Central memory CD4-positive, alpha-beta T cell (primary cell): ENCODE measurements around the gene TMEM178B.
"Not testable (repeated sequence)": the region's sequence is repeated elsewhere in the genome, so short reads cannot be mapped to it uniquely, and the experiment has no call there.

Experiments
- DNase-seq: peaks from one replicate; pipeline ENCODE4 v3.0.0; 2022

TMEM178B gene

DNA sequence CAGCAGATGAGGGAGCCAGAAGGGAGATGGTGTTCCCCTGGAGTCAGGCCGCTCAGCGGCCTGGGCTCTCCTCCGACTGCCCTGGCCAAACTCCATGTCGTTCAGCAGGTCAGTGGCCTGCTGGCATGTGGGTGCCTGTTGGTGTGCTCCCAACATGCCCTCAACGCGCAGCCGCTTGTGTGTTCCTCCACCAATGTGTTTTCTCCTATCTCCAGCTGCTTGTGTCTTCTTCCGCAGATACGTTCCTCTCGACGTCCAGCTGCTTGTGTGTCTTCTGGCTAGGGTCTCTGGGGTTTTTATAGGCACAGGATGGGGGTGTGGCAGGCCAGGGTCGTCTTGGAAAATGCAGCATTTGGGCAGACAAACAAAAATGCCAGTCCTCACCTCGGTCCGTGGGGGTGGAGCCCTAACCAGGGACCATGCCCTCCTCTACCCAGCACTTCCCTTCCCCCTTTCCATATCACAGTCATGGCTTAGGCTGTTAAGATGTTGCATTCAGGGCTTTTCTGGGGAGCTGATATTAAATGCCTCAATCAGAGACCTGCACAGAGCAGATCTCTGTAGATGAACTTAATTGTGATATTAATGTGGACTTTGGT is 111.6 kb downstream of the TMEM178B start:
- no peak for DNase-seq

DNA sequence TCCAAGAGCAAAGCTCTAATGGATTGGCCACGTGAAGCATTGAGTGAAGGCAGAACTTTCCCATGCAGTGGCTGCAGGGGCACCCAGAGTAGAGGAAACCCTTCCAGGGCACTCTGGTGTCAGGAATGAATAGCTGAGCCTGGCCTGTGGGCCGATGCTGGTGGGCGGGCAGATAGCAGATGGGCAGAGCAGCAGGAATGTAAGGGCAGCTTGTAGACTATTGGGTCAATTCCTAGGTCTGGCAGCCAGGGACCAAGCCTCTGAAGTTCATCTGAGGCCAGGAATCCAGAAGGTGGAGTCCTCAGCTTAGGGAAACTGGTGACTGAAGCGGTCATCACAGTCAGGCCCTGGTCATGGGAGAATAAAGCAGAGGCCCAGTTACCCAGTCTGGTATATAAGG is 115.4 kb downstream of the TMEM178B start:
- DNase-seq = no peak

DNA sequence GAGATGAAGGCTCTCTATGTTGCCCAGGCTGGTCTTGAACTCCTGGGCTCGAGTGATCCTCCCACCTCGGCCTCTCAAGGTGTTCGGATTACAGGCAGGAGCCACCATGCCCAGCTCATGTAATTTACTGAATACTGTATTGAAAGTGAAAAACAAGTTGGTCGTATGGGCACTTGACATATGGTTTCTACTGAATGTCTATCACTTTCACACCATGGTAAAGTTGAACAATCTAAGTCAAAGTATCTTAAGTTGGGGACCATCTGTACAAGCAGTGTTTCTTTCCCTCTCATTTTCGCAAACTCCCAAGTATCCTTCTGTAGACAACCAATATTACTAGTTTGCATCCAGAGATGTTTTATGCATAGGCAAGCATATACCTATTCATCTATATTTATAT is 116.6 kb downstream of the TMEM178B start:
- DNase-seq = no peak

DNA sequence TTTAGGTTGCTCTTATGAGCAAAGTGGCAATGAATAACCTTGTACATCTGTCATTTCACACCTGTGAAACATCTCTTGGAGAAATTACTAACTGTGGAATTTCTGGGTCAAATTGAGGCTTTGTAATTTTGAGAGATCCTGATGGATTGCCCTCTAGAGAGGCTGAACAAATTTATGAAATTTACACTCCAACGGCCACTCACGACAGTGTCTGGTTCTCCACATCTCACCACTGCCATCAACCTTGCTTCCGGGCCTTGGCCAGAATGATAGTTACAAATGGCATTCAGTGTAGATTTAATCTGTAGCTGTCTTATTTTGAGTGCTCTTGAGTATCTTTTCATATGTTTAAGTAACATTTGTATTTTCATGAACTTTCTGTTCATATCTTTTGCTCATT is 117.4 kb downstream of the TMEM178B start:
- no peak for DNase-seq

DNA sequence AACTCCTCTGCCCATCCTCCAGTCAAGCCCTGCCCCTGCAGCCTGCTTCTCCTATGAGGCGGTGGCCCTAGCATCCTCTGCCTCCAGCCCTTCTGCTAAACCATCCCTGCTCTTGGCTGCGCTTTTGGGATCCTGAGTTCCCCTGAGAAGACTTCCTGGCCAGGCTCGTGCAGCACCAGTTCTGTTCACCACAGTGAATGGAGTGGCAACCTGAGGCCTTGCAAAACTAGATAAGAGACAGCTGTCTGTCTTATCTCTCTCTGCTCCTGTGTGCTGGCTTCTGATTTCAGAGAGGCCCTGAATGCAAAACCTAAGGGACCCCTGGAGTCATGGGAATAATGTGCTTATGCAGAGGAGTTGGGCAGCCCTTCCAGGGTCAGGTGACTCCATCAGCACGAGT is 119.2 kb downstream of the TMEM178B start:
- no peak for DNase-seq

DNA sequence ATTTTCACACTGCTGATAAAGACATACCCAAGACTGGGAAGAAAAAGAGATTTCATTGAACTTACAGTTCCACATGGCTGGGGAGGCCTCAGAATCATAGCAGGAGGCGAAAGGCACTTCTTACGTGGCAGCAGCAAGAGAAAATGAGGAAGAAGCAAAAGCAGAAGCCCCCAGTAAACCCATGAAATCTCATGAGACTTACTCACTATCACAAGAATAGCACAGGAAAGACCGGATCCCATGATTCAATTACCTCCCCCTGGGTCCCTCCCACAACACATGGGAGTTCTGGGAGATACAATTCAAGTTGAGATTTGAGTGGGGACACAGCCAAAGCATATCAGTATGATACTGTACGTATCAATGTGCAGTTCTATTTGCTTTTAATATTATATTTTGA is 121.9 kb downstream of the TMEM178B start:
- not testable (repeated sequence) for DNase-seq

DNA sequence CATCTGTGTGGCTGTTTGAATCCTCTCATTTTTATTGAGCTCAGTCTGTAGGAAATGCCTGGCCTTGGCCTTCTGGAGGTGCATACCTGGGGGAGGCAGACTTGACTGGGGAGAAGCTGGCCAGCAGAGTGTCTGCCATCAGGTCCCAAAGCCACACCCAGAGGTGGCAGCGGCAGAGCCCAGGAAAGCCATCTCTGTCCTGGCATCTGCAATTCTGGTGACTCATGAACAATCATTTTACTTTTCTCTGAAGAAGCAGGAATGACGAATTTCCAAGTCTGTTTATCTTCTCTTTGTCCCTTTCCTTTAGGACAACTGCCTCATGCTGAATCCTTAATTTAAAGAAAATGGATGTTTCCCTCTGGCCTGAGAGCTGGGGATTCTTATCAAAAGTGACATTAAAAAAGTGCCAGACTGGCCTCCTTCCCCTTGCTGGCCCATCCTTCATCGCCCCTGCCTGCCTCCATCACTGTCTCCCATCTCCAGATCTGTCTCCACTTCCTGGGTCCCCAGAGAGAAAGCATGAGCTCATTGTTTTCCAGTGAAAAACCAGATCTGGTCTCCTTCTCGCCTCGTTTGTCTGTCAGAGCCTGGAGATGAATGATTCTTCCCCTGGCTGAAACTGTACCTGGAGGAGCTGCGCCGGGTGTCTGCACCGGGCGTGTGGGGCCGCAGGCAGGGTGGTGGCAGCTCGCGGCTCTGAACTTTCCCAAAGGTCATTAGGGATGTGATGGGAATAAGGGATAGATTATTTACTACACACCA is 124.5 kb downstream of the TMEM178B start:
- no peak for DNase-seq

DNA sequence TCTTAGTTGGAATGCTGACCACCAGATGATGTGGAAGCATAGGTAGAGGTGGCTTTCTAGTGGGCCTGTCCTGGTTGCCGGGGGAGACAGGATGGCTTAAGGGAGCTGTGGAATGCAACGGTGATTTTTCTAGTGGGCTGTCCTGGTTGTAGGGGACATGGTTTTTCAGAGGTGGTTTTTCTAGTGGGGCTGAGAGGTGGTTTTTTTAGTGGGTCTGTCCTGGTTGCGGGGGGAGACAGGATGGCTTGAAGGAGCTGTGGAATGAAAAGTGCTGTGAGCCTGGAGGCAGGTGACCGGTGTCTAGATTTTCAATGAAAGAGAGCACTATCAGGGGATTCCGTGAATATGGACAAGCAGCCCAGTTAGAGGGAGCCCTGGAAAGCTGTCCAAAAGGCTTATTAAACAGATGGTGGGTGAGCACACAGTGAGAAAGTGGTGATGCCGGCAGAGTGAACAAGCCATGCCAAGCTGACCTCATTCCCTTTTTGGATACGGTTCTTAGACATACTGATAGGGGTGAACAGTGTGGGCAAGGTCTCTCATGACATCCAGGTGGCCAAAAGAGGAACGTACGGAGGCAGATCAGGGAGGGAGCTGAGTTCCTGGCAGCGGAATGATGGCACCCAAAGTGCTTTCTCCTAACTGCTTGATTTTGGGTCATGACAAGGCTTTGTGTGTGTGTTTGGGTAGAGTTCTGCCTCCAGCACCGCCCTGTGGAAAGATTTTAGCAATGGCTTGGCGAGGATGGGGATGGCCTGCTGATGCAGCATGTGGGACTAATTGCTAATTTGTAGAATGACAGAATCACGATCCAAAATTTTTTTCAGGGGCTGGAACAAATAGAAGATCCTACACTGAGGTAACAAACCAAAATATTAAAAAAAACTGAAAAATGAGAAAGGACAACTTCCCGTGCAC is 126.6 kb downstream of the TMEM178B start:
- no peak for DNase-seq

DNA sequence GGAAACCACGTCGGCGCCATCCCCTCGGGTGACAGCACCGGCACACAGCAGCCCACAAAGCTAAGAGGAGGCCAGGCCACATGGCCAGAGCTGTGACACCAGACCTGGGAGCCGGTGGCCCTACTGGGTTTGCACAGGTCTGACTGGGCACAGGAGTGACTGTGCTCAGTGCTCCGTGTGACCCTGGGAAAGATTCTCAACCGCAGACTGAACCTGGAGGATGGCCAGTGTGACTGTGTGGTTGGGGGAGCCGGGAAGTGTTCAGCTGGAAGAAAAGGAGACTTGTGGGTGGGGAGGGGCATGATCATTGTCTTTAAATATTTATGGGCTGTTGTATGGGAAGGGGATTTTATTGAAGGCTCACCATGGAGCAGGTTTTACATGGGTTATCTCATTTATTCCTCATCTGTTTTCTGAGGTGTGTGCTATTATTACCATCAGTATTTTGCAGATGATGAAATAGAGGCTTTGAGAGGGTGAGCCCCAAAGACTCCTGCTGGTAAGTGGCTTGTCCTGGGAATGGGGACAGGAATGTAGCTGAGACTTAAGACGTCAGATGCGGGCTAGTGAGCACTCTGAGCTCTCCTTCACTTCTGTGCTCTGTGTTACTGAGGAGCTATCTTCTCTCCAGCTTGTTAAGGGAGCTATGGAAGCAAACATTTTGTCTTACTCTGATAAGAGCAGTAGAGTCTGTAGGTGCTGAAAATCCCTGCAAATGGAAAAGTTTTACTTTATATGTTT is 127.5 kb downstream of the TMEM178B start:
- no peak for DNase-seq

DNA sequence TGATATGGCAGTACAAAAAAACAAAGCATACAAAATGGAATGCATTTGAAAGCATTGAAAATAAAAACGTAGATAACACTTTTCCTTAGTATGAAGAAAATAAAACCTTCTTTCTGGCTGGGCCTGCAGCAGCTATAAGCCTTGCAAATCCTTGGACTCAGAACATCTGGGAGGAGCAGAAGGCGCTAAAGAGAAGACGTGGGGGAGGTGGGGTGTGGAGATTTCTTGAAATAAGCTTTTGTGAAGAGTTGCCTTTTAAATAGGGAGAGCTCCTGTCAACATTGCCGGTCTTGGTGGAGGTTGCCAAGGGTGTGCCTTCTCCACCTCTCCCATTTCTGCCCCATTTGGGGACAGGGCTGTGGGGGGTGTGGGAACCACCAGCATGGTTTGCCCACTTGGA is 128.7 kb downstream of the TMEM178B start:
- no peak for DNase-seq

DNA sequence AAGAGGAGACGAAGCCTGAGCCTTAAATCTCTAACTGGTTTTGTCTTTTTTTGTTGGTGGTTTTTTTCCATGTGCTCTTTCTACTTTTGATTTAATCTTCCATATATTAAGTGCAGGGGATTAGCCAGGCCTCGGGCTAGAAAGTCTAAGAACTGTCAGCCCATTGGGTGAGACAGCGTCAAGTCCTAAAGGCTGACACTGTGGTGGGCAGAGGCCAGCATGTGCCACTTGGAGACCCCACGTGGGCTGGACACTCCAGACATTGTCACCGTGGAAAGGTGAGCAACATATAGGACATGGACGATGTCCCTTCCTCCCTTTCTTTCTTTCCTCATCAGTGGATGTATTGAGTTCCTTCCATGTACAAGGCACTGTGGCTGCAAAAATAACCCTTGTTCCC is 129.3 kb downstream of the TMEM178B start:
- DNase-seq = no peak

DNA sequence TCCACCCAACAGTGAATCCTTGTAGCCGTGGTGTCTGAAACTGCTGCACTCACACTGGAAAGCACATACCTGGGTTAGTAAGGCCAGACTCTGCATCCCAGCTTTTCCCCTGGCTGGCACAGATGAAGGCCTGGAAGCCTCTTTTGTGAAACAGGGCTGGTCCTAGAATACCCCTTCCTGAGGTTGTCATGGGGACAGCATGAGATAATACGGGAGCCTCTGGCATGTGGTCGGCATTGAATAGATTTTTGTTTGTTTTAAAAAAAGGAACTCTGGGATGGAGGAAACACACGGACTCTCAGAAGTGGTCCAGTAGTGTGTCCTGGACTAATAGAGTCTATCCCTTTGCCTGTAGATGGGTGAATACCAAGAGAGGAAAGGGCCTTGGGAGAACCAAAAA is 129.7 kb downstream of the TMEM178B start:
- no peak for DNase-seq

DNA sequence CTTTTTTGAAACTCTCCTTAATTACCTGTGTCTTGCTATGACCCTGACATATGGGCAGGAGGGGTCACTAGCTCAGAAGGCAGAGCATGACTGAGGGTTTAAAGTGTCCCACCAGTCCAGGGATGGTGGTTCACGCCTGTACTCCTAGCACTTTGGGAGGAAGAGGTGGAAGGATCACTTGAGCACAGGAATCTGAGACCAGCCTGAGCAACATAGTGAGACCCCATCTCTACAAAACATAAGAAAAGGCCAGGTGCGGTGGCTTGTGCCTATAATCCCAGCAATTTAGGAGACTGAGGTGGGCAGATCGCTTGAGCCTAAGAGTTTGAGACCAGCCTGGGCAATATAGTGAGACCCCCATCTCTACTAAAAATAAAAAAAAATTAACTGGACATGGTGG is 133.8 kb downstream of the TMEM178B start:
- DNase-seq = no peak

DNA sequence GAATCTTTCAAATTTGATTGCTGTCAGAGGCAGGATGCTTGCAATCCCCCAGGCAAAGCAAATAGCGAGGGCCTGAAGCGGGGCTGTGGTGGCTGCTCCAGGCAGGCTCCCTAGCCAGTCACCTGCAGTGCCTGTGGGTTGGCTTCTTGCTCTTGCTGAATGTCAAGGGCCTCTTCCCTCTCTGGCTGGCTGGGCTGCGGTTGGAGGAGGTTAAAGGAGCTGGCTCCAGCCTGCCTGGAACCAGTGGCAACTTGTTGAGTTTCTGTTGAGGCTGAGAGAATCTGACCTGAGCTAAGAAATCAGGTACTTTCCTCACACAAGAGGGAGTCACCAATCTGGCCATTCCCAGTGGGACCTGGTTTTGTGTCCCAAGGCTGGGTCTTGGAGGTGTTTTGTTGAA is 134.7 kb downstream of the TMEM178B start:
- DNase-seq = no peak

DNA sequence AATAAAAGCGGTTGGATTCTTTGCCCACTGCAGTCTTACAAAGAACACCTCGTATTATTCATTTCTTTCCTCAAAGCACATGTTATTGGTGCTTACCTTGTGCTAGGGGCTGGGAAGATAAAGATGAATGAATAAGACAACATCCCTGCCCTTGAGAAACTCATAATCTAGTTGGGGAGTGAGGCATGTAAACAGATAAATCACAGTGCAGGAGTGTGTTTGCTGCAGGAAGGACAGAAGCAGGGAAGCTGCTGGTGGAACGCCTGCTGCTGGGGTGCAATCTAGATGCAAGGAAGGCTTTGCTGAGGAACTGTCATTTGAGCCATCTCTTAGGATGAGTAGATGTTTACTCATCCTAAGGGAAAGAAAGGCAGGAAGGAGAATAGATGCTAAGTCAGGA is 135.6 kb downstream of the TMEM178B start:
- DNase-seq = no peak

DNA sequence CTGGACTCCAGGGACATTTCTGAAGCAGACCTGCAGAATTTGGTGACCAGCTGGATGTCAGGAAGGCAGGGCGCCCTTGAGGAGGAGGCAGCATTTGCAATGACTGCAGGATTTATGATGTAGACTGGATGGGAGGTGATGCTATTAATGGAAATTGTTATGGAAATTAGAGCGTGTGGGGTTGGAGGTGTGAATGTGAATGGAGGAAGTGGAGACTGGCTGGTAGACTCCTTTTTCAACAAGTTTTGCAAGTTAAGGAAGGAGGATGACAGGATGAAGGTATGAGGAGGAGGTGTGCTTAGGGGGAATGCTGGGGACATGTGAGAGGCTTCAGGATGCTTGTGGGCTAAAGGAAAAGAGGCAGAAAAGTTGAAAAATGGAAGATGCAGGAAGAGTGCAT is 137.0 kb downstream of the TMEM178B start:
- DNase-seq = no peak

DNA sequence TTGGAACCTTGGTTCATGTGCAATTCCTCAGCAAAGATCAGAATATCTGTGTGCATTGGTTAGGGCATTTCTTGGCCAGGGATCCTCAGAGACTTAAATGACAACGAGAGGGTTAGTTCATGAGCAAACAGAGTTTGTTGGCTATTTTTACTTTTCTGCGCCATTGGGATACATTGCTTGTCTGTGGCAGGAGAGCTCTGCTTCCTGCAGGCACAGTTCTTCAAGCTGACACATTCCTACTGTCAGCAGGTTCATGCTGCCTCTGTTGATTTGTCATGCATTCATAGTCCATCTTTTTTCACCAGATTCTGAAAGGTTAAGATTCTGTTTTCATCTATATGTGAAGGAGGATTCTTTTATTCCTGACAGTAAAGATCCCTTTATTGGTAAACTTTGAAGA is 139.4 kb downstream of the TMEM178B start:
- no peak for DNase-seq

DNA sequence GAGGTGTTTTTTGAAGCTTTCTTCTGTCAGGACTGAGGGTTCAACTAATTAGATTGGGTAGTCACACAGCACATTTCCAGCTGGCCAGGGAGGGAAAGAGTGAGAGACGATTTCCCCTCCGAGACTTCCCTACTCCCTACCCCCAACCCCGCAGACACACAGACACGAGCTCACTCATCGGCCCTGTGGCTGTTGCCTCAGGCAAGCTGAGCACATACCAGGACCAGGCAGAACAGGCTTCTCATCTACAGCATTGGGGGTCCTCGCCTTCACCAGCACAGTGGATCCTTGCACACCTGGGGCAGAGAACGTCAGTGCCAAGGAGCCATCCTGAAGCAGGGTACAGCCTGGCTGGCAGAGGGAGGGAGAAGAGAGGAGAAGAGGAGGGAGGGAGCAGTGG is 144.1 kb downstream of the TMEM178B start:
- DNase-seq = no peak

DNA sequence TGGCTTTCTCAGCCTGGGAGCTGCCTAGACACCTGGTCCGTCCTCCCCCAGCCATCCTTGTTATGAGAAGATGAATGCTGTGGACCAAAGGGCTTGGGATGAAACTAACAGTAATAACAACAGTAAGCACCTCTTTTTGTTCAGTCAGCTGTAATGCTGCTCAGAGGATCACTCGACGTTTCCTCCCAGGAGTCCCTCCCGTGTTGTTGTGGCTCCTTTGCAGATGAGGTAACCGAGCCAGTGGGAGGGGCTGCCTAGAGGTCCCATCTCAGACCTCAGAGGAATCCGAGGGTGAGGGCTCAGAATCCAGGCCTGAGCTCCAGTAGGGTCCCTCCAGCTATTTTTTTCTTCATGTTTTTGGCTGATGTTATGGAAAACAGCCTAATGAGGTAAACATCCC is 145.1 kb downstream of the TMEM178B start:
- no peak for DNase-seq

DNA sequence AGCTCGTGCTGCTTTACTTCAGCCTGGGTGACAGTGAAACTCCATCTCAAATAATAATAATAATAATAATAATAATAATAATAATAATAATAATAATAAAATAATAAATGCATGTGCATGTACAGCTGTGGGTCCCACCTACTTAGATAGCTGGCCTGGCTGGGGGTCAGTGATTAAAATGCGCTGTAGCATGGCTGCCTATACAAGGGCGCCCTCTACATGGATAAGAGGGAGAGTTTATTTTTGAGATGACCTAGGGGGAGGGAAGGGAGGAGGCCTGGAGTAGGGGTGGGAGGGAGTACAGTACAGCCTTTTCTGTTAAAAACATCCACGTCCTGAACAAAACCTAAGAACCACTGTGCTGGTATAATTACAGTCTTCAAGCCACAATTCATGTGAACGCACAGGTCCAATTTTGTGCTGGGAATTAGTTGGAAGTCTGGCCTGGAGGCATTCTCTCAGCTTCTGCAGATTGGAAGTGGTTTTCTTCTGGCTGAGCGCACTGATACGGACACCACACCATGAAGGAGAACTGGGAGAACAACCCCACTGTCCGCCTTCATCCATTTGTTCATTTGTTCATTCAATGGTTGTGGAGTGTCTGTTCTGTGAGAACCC is 146.5 kb downstream of the TMEM178B start:
- no peak for DNase-seq

DNA sequence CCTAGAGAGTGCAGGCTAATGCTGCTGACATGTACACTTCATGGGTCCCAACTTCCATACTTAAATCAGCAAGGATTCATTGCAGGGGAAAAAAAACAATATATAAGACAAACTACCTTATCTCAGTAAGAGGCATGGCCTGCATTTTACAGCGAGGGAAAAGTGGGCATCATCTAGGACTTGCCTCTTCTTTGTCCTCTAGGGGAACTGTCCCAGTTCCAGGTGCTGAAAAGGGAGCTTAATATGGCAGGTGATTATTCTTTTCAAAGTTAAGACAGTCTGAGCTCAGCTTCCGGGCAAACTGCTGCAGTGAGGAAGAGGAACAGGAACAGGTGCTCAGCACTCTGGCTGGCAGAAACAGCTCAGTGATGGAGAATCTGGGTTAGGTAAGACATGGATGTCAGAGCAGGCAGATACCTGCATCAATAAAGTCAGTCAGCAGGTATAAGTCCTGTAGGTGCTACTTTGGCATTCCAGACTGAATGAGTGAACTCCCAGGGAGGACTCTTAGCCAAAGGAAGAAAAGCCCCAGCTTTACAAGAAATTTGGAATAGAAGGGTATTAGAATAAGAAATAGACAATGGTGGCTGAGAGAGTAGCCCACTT is 147.2 kb downstream of the TMEM178B start:
- DNase-seq = no peak
